ENCODE data around the gene COL4A4. TPM values are rescaled to one million over a fixed set of nuclear protein-coding genes. Genes with fewer than 3 reads are reported as not detected.

COL4A4 gene
- total RNA-seq, 1 experiment from 2014 or later: 3.1 TPM

GRCh38 chr2:227123697-227124096 is 40.3 kb downstream of the COL4A4 start (continued):
- TF ChIP-seq ZNF219 (CRISPR knock-in tag; IDR thresholded peaks at IDR 0.05; ENCODE audit: borderline replicate concordance) (no peak), PRRX2 (CRISPR knock-in tag; IDR thresholded peaks at IDR 0.05) (no peak)
- TF ChIP-seq, protein P1, sequence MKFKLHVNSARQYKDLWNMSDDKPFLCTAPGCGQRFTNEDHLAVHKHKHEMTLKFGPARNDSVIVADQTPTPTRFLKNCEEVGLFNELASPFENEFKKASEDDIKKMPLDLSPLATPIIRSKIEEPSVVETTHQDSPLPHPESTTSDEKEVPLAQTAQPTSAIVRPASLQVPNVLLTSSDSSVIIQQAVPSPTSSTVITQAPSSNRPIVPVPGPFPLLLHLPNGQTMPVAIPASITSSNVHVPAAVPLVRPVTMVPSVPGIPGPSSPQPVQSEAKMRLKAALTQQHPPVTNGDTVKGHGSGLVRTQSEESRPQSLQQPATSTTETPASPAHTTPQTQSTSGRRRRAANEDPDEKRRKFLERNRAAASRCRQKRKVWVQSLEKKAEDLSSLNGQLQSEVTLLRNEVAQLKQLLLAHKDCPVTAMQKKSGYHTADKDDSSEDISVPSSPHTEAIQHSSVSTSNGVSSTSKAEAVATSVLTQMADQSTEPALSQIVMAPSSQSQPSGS (CRISPR knock-in tag; IDR thresholded peaks at IDR 0.05; ENCODE audit: borderline replicate concordance, low read depth): no peak

- no peaks in the 10 kb centered on the region for H3K9me3 Mint-ChIP-seq
- POLR2A ChIA-PET: no interaction called here
- no peak for DNase-seq (ENCODE audit: low spot score)
- no peaks in the 10 kb centered on the region for H3K36me3 Mint-ChIP-seq
- no peak overlapping the region for H3K4me3 Mint-ChIP-seq
- ATAC-seq: no peak
- H3K27me3 Mint-ChIP-seq (ENCODE audit: low read depth): no peaks in the 10 kb centered on the region
- no peak overlapping the region for H3K27ac Mint-ChIP-seq
- TF ChIP-seq USF2 (CRISPR knock-in tag; IDR thresholded peaks at IDR 0.05) (no peak), CREB1 (CRISPR knock-in tag; IDR thresholded peaks at IDR 0.05) (no peak)
- CTCF ChIA-PET: no interaction called here
- no peaks in the 10 kb centered on the region for H3K4me1 Mint-ChIP-seq
Measured at GRCh38 chr2:227118353-227118752, 45.7 kb downstream of the COL4A4 start.

DNA sequence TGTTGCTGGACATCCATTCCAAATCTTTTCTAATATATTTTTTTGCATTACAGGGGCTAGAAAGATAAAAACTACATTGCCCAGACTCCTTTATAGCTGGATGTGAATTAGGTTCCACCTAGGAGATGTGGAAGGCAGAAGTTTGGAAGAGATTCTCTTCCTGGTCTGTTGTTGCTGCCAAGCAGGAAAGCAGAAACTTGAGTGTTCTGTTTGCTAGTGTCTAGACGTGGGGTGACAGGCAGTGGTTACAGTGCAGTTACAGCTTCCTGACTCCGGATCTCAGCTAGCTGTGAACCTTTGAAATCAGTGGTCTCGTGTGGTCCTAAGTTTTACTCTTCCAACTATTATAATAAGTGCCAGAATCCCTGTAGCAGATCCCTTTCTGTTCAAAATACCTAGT is 46.2 kb downstream of the COL4A4 start:
- ATAC-seq: no peak
- DNase-seq (ENCODE audit: low spot score): no peak
- POLR2A ChIA-PET: interaction anchor here (0.6 kb wide), 1 partner anchor 291 kb away, joined by 7 read pairs; no protein-coding TSS in a partner anchor
- Mint-ChIP-seq H3K27me3 (ENCODE audit: low read depth) (no peaks in the 10 kb centered on the region), H3K4me1 (no peaks in the 10 kb centered on the region), H3K36me3 (no peaks in the 10 kb centered on the region), H3K27ac (no peak overlapping the region), H3K9me3 (no peaks in the 10 kb centered on the region), H3K4me3 (no peak overlapping the region)
- CTCF ChIA-PET: no interaction called here
- TF ChIP-seq NR2C2 (CRISPR knock-in tag; IDR thresholded peaks at IDR 0.05) (no peak), NR1H2 (CRISPR knock-in tag; IDR thresholded peaks at IDR 0.05) (no peak)

GRCh38 chr2:227117027-227117426 is 47.0 kb downstream of the COL4A4 start:
- DNase-seq (ENCODE audit: low spot score) (no peak), ATAC-seq (no peak)
- H3K9me3 Mint-ChIP-seq: no peaks in the 10 kb centered on the region
- no peak overlapping the region for H3K4me3 Mint-ChIP-seq
- H3K36me3 Mint-ChIP-seq: no peaks in the 10 kb centered on the region
- ChIA-PET CTCF (no interaction called here), POLR2A (interaction anchor here (0.6 kb wide), 1 partner anchor 290 kb away, joined by 7 read pairs; no protein-coding TSS in a partner anchor)
- no peaks in the 10 kb centered on the region for H3K27me3 Mint-ChIP-seq (ENCODE audit: low read depth)
- TF ChIP-seq ZNF425 (CRISPR knock-in tag; conservative IDR thresholded peaks at IDR 0.05) (no peak), FOXK1 (CRISPR knock-in tag; IDR thresholded peaks at IDR 0.05) (no peak), PRRX2 (CRISPR knock-in tag; IDR thresholded peaks at IDR 0.05) (no peak), ARID4B (CRISPR knock-in tag; IDR thresholded peaks at IDR 0.05; ENCODE audit: borderline replicate concordance) (no peak)
- TF ChIP-seq, protein P2, sequence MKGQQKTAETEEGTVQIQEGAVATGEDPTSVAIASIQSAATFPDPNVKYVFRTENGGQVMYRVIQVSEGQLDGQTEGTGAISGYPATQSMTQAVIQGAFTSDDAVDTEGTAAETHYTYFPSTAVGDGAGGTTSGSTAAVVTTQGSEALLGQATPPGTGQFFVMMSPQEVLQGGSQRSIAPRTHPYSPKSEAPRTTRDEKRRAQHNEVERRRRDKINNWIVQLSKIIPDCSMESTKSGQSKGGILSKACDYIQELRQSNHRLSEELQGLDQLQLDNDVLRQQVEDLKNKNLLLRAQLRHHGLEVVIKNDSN (CRISPR knock-in tag; IDR thresholded peaks at IDR 0.05): no peak
- TF ChIP-seq, protein P3, sequence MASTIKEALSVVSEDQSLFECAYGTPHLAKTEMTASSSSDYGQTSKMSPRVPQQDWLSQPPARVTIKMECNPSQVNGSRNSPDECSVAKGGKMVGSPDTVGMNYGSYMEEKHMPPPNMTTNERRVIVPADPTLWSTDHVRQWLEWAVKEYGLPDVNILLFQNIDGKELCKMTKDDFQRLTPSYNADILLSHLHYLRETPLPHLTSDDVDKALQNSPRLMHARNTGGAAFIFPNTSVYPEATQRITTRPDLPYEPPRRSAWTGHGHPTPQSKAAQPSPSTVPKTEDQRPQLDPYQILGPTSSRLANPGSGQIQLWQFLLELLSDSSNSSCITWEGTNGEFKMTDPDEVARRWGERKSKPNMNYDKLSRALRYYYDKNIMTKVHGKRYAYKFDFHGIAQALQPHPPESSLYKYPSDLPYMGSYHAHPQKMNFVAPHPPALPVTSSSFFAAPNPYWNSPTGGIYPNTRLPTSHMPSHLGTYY (CRISPR knock-in tag; IDR thresholded peaks at IDR 0.05): no peak
- no peak overlapping the region for H3K27ac Mint-ChIP-seq
- no peaks in the 10 kb centered on the region for H3K4me1 Mint-ChIP-seq

Measured in WTC11 (cell line).